CD4-positive, alpha-beta T cell (primary cell): ENCODE results near the gene MMS19. TPM values are rescaled to one million over a fixed set of nuclear protein-coding genes. Genes with fewer than 3 reads are reported as not detected.

Source experiments
- ATAC-seq: fragments of 200-7000 bp; cut with Tn5 transposase; one replicate; pipeline ENCODE4 v1.10.0; 2022; ENCODE audit warnings: mild to moderate bottlenecking; ENCODE audit not compliant: poor library complexity
- CTCF ChIA-PET: fragments of 350-600 bp; sonication (Branson Sonifier 250); formaldehyde crosslinking; loops from one replicate; lab custom pipeline; 2021; ENCODE audit warnings: antibody characterized with exemption, inconsistent platforms; lab: Charles Lee
- POLR2A ChIA-PET: fragments of 350-600 bp; sonication (Branson Sonifier 250); formaldehyde crosslinking; loops from one replicate; lab custom pipeline; 2021; ENCODE audit warnings: antibody characterized with exemption, inconsistent platforms; lab: Charles Lee
- DNase-seq, 14 experiments: peaks; one replicate each; pipeline ENCODE4 v3.0.0-alpha.2; 2013 to 2020; ENCODE audit warnings: mixed read lengths in 2 of 14
- H3K27ac ChIP-seq, 2 donors: one replicate each; pipeline versions ENCODE4 v1.5.1 to v1.7.0; 2013; ENCODE audit warnings: low read length in 2 of 2, low read depth in 1 of 2, mild to moderate bottlenecking in 1 of 2
- H3K27me3 ChIP-seq, 2 experiments: 1 replicate in 1 of 2; 2 replicates in 1 of 2; pipeline versions ENCODE4 v1.6.1 to v1.7.0; 2013; ENCODE audit warnings: low read length in 2 of 2, control low read depth in 1 of 2, mild to moderate bottlenecking in 1 of 2, moderate library complexity in 1 of 2; ENCODE audit not compliant: insufficient read depth in 2 of 2, control insufficient read depth in 1 of 2
- H3K36me3 ChIP-seq: one replicate; pipeline ENCODE4 v1.6.1; 2013; ENCODE audit warnings: low read length, control low read depth; ENCODE audit not compliant: insufficient read depth
- H3K4me1 ChIP-seq: one replicate; pipeline ENCODE4 v1.6.1; 2013; ENCODE audit warnings: low read length, control low read depth; ENCODE audit not compliant: insufficient read depth
- H3K4me3 ChIP-seq: one replicate; pipeline ENCODE4 v1.5.1; 2013; ENCODE audit warnings: mild to moderate bottlenecking, low read length, moderate library complexity
- H3K9me3 ChIP-seq, 2 experiments: 1 replicate in 1 of 2; 2 replicates in 1 of 2; pipeline versions ENCODE4 v1.6.1 to v1.7.0; 2013; ENCODE audit warnings: low read length in 2 of 2, mild to moderate bottlenecking in 2 of 2, control low read depth in 1 of 2, moderate library complexity in 1 of 2; ENCODE audit not compliant: control insufficient read depth in 1 of 2, insufficient read depth in 1 of 2
- H3K27ac Mint-ChIP-seq: one replicate; pipeline ENCODE4 v1.8.0; 2020; ENCODE audit warnings: mixed read lengths
- H3K27me3 Mint-ChIP-seq: one replicate; pipeline ENCODE4 v1.8.0; 2021; ENCODE audit warnings: mixed read lengths
- H3K36me3 Mint-ChIP-seq: one replicate; pipeline ENCODE4 v1.8.0; 2021; ENCODE audit warnings: low read depth, mixed read lengths
- H3K4me1 Mint-ChIP-seq: one replicate; pipeline ENCODE4 v1.8.0; 2021; ENCODE audit warnings: low read depth, mixed read lengths
- H3K4me3 Mint-ChIP-seq: one replicate; pipeline ENCODE4 v1.8.0; 2020; ENCODE audit warnings: mild to moderate bottlenecking, mixed read lengths
- H3K9me3 Mint-ChIP-seq: one replicate; pipeline ENCODE4 v1.8.0; 2020; ENCODE audit warnings: mixed read lengths
- CTCF ChIP-seq: fragments of 200-600 bp; IDR thresholded peaks from one replicate; pipeline ENCODE4 v1.8.0; 2022; ENCODE audit warnings: antibody characterized with exemption, mild to moderate bottlenecking
- intact Hi-C, 2 experiments: fragments of 100-400 bp; cut with DNase I in 1 of 2; cut with micrococcal nuclease in 1 of 2; formaldehyde crosslinking; loops; one replicate each; pipeline versions ENCODE4 v1.15.1 to v1.9.0; 2023 to 2025; cut with DNase I, micrococcal nuclease
- total RNA-seq, 174 experiments: library from RNA in 2 of 174; stranded (reverse) in 2 of 174; gene quantifications; one replicate each; pipeline ENCODE4 v1.2.3 and lab custom pipeline; 2021 to 2026

MMS19 gene
- total RNA-seq, 2 experiments from 2014 or later: 58.4 to 65.7 TPM

- H3K36me3 ChIP-seq: no peaks in the 10 kb centered on the region
- ChIA-PET CTCF (no interaction called here), POLR2A (no interaction called here)
- Mint-ChIP-seq H3K4me1 (no peaks in the 10 kb centered on the region), H3K9me3 (no peaks in the 10 kb centered on the region), H3K36me3 (no peaks in the 10 kb centered on the region), H3K27me3 (no peaks in the 10 kb centered on the region), H3K4me3 (no peak overlapping the region), H3K27ac (no peak overlapping the region)
- ATAC-seq: no peak
- H3K27ac ChIP-seq: no peak overlapping the region
- TF ChIP-seq CTCF: no peak
- peaks cover 10% of the 10 kb centered on the region for H3K4me1 ChIP-seq
- H3K9me3 ChIP-seq: no peaks in the 10 kb centered on the region
- intact Hi-C loops: no loop called here
- no peak overlapping the region for H3K4me3 ChIP-seq
- no peaks in the 10 kb centered on the region for H3K27me3 ChIP-seq
- DNase-seq: no peak
Observed at GRCh38 chr10:97538411-97538810, 40.2 kb upstream of the MMS19 start.

- Mint-ChIP-seq H3K27ac (no peak overlapping the region), H3K36me3 (no peaks in the 10 kb centered on the region), H3K9me3 (no peaks in the 10 kb centered on the region), H3K4me1 (no peaks in the 10 kb centered on the region), H3K4me3 (no peak overlapping the region), H3K27me3 (no peaks in the 10 kb centered on the region)
- H3K27me3 ChIP-seq: no peaks in the 10 kb centered on the region
- H3K27ac ChIP-seq: no peak overlapping the region
- no peak for TF ChIP-seq CTCF
- peaks cover 4% of the 10 kb centered on the region for H3K4me1 ChIP-seq
- intact Hi-C loops: no loop called here
- no peak overlapping the region for H3K4me3 ChIP-seq
- ATAC-seq (no peak), DNase-seq (no peak)
- no peaks in the 10 kb centered on the region for H3K9me3 ChIP-seq
- ChIA-PET POLR2A (no interaction called here), CTCF (no interaction called here)
- no peaks in the 10 kb centered on the region for H3K36me3 ChIP-seq
Observed at GRCh38 chr10:97537186-97537869, 39.1 kb upstream of the MMS19 start.

GRCh38 chr10:97534746-97535367 lies 36.6 kb upstream of the MMS19 start:
- no peaks in the 10 kb centered on the region for H3K27me3 Mint-ChIP-seq
- Histone ChIP-seq H3K36me3 (no peaks in the 10 kb centered on the region), H3K4me1 (no peaks in the 10 kb centered on the region), H3K9me3 (no peaks in the 10 kb centered on the region), H3K27ac (no peak overlapping the region), H3K4me3 (no peak overlapping the region), H3K27me3 (no peaks in the 10 kb centered on the region)
- ChIA-PET CTCF (no interaction called here), POLR2A (no interaction called here)
- DNase-seq (peak in 6 of 14 experiments; percentile 2 to 37 (median 17)), ATAC-seq (no peak)
- no peaks in the 10 kb centered on the region for H3K36me3 Mint-ChIP-seq
- H3K9me3 Mint-ChIP-seq: no peaks in the 10 kb centered on the region
- H3K4me1 Mint-ChIP-seq: no peaks in the 10 kb centered on the region
- H3K4me3 Mint-ChIP-seq: no peak overlapping the region
- H3K27ac Mint-ChIP-seq: no peak overlapping the region
- no peak for TF ChIP-seq CTCF
- intact Hi-C loops: no loop called here
